Activated T-cell treated with anti-CD3 and anti-CD28 coated beads, Interleukin-2, amount 50 U/mL, for 4 hours (primary cell): ENCODE measurements around the gene ACTR1A. TPM values are rescaled to one million over a fixed set of nuclear protein-coding genes. Genes with fewer than 3 reads are reported as not detected.

Source experiments
- total RNA-seq, 3 donors: library from RNA; stranded (reverse); gene quantifications; one replicate each; pipeline ENCODE4 v1.2.1, GENCODE V29; 2021

The ACTR1A gene
- total RNA-seq, 3 donors from 2014 or later: 65.2 to 69.8 (median 67.1) TPM

Other genes with a start within 250 kb of the ACTR1A start
- 100 to 1,000 TPM; 300 to 365 (median 302) TPM for gene NFKB2, start 107.0 kb downstream of the ACTR1A start, total RNA-seq
- 1 to 10 TPM; 2.3 to 4.6 (median 3.7) TPM for gene PSD, start 83.9 kb downstream of the ACTR1A start, total RNA-seq
- 10 to 100 TPM; 16.5 to 17.7 (median 16.6) TPM for gene FBXL15, start 81.9 kb downstream of the ACTR1A start, total RNA-seq
- 10 to 100 TPM; 44.3 to 50.6 (median 45.3) TPM for gene CUEDC2, start 70.1 kb downstream of the ACTR1A start, total RNA-seq
- under 1 TPM; 0.27 to 0.96 (median 0.45) TPM for gene C10orf95, start 51.2 kb downstream of the ACTR1A start, total RNA-seq
- gene SUFU, start 1.3 kb upstream of the ACTR1A start, total RNA-seq: 1 to 10 TPM; 8.7 to 8.8 (median 8.8) TPM
- 10 to 100 TPM; 53.9 to 67.6 (median 59.9) TPM for gene TRIM8, start 141.8 kb upstream of the ACTR1A start, total RNA-seq
- gene ARL3, start 211.7 kb upstream of the ACTR1A start, total RNA-seq: 1 to 10 TPM; 3.2 to 4.8 (median 3.3) TPM
- 10 to 100 TPM; 29.0 to 33.7 (median 31.2) TPM for gene SFXN2, start 211.9 kb upstream of the ACTR1A start, total RNA-seq
- gene WBP1L, start 241.2 kb upstream of the ACTR1A start, total RNA-seq: 10 to 100 TPM; 12.8 to 15.1 (median 14.0) TPM